Motor neuron (in vitro differentiated cells): ENCODE results near the gene IL22. TPM values are rescaled to one million over a fixed set of nuclear protein-coding genes. Genes with fewer than 3 reads are reported as not detected.
"Not testable (repeated sequence)": the region's sequence is repeated elsewhere in the genome, so short reads cannot be mapped to it uniquely, and the experiment has no call there.

ENCODE experiments used
- ATAC-seq, 8 experiments: fragments of 200-7000 bp; cut with Tn5 transposase; replicated peaks in 6 of 8; 2 replicates each; pipeline ENCODE4 v1.8.0; 2021; ENCODE audit warnings: mild to moderate bottlenecking in 8 of 8, moderate library complexity in 8 of 8
- H3K27ac ChIP-seq, 2 donors: fragments of 250-450 bp; sonication (Bioruptor Pico); 2 replicates each; pipeline ENCODE4 v1.9.0; 2021; ENCODE audit warnings: antibody characterized with exemption in 2 of 2, mild to moderate bottlenecking in 2 of 2, moderate library complexity in 1 of 2
- H3K4me1 ChIP-seq, 2 donors: fragments of 250-450 bp; sonication (Bioruptor Pico); replicated peaks in 1 of 2; 2 replicates each; pipeline ENCODE4 v1.6.1; 2021; ENCODE audit warnings: antibody characterized with exemption in 2 of 2, mild to moderate bottlenecking in 2 of 2, moderate library complexity in 1 of 2
- H3K4me3 ChIP-seq, 5 donors: fragments of 250-450 bp; sonication (Bioruptor Pico); 2 replicates each; pipeline ENCODE4 v1.9.0; 2021; ENCODE audit warnings: antibody characterized with exemption in 5 of 5, mild to moderate bottlenecking in 5 of 5, moderate library complexity in 4 of 5
- WGBS, 10 experiments: fragments of 450-650 bp; shearing (Covaris generic); methylation state at CpG; one replicate each; pipeline ENCODE4 v1.0.0; 2022; 5-methylcytosine and 5-hydroxymethylcytosine counted together
- in situ Hi-C, 9 experiments: fragments of 400-800 bp; cut with MboI; loops; one replicate each; pipeline ENCODE4 v1.15.0; 2021; ENCODE audit warnings: low sequenced_read_pairs in 9 of 9, low pct_unique_long_range_greater_than_20kb in 2 of 9; ENCODE audit not compliant: unreplicated experiment in 9 of 9
- total RNA-seq, 8 experiments: library from RNA; unstranded; fragments of 300-600 nt; gene quantifications; 2 replicates each; pipeline versions ENCODE4 v1.2.3 to v1.2.4, GENCODE V29; 2022

Gene IL22
- total RNA-seq, 8 experiments from 2014 or later: 0.43 TPM; not detected in 7

- Histone ChIP-seq H3K27ac (no peak overlapping the region), H3K4me1 (no peaks in the 10 kb centered on the region), H3K4me3 (no peak overlapping the region)
- WGBS, 10 experiments: 80 to 100% (median 100%) methylated on average over 1 of the region's 1 CpG; no CpG with 5 or more reads in 3 of the 10 experiments
- no peak for ATAC-seq
- in situ Hi-C loops: loop anchor here in 2 of 9 experiments (10.0 kb wide), 2 partner anchors 83 to 93 kb away; no protein-coding TSS in a partner anchor
Observed at GRCh38 chr12:68221497-68221896, 31.9 kb downstream of the IL22 start.

GRCh38 chr12:68210875-68211274 lies 42.5 kb downstream of the IL22 start:
- Histone ChIP-seq H3K4me1 (peaks cover 4 to 6% of the 10 kb centered on the region in 2 donors), H3K4me3 (no peak overlapping the region), H3K27ac (no peak overlapping the region)
- 56 to 100% (median 83%) methylated on average over 1 to 2 of the region's 2 CpGs; no CpG with 5 or more reads in 3 of the 10 experiments for WGBS, 10 experiments
- in situ Hi-C loops: no loop called here
- no peak for ATAC-seq

- H3K4me3 ChIP-seq, in situ Hi-C loops, H3K4me1 ChIP-seq: not testable (repeated sequence)
- ATAC-seq: peak in 4 of 8 experiments; percentile 21 to 38 (median 28)
- WGBS, 10 experiments: 4 to 40% (median 17%) methylated on average over 1 to 7 of the region's 12 CpGs; no CpG with 5 or more reads in 3 of the 10 experiments
- peak overlapping the region in 1 of 2 donors; percentile 32 for H3K27ac ChIP-seq
Observed at GRCh38 chr12:68209048-68209728, 44.2 kb downstream of the IL22 start.

- ATAC-seq: peak in 1 of 8 experiments; percentile 46
Observed at GRCh38 chr12:68207276-68207675, 46.1 kb downstream of the IL22 start.

DNA sequence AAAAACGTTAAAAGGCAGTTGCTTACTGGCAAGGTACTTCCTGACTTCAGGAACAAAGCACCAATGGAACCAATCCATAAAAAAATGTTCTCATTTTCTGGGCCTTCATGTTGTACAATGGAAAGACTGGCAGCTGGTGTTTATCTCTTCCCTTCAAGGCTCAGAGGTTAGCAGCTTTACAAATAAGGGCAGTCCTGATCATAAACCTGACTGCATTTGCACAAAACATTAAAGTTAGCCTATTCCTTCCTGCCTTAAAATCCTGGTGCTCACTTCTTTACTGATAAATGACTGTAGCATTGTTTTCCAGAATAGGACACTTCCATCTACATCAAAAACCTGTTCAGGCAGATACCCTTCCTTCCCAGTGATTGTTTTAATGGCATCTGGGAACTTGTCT lies 47.0 kb downstream of the IL22 start:
- WGBS, 10 experiments: 0 to 60% (median 0%) methylated on average over 1 of the region's 1 CpG; no CpG with 5 or more reads in 3 of the 10 experiments
- in situ Hi-C loops: no loop called here
- Histone ChIP-seq H3K4me1 (peaks cover 4 to 6% of the 10 kb centered on the region in 2 donors), H3K27ac (no peak overlapping the region), H3K4me3 (no peak overlapping the region)
- no peak for ATAC-seq

More at GRCh38 chr12:68207276-68207675, 46.1 kb downstream of the IL22 start:
- no peak overlapping the region for H3K27ac ChIP-seq
- H3K4me1 ChIP-seq: peaks cover 4 to 6% of the 10 kb centered on the region in 2 donors
- in situ Hi-C loops: no loop called here
- no peak overlapping the region for H3K4me3 ChIP-seq

- no peak for ATAC-seq
- Histone ChIP-seq H3K4me3 (no peak overlapping the region), H3K4me1 (no peaks in the 10 kb centered on the region), H3K27ac (no peak overlapping the region)
- 6 to 100% (median 83%) methylated on average over 1 to 5 of the region's 5 CpGs; no CpG with 5 or more reads in 1 of the 10 experiments for WGBS, 10 experiments
- in situ Hi-C loops: no loop called here
Observed at GRCh38 chr12:68203460-68203875, 49.9 kb downstream of the IL22 start.

DNA sequence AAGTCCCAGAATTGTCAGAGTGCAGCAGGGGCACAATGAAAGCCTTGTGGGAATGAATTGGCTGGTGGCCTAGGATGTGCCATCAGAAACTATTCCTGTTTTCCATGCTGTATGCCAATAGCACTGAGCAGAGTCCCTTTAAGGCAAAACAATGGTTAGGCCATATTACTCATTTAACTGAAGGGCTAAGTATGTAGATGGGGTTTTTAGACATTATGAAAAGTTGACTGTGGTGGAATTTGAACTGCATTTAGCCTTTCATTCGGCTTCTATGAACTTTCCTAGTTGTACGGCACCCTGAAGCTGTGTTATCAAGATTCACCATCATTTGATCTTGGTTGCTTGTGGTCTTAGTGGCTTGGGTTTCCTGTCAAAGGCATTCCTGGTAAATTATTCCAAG lies 52.5 kb downstream of the IL22 start:
- in situ Hi-C loops: no loop called here
- 33 to 100% (median 76%) methylated on average over 1 to 2 of the region's 2 CpGs; no CpG with 5 or more reads in 2 of the 10 experiments for WGBS, 10 experiments
- H3K27ac ChIP-seq: no peak overlapping the region
- H3K4me1 ChIP-seq: no peaks in the 10 kb centered on the region
- no peak overlapping the region for H3K4me3 ChIP-seq
- no peak for ATAC-seq

DNA sequence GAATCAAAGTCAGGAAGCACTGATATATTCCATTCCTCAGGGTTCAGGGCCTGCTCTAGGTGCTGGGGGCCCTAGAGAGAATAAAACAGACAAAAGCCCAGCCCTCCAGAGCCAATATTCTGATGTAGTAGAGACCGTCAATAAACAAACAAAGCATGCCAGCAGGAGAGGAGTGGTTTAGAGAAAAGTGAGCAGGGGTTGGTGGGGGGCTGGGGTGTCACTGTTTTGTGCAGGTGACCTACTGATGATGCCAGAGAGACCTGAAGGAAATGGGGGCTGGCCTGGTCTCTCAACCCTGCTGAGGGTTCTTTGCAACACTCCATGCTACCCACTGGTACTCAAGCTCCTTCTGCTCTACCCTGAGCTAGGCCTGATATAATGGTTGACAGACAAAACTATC lies 54.3 kb downstream of the IL22 start:
- Histone ChIP-seq H3K27ac (no peak overlapping the region), H3K4me1 (no peaks in the 10 kb centered on the region), H3K4me3 (no peak overlapping the region)
- no peak for ATAC-seq
- in situ Hi-C loops: no loop called here
- WGBS, 10 experiments: 57 to 100% (median 89%) methylated on average over 1 of the region's 1 CpG; no CpG with 5 or more reads in 5 of the 10 experiments

GRCh38 chr12:68198507-68199086 lies 54.8 kb downstream of the IL22 start:
- H3K27ac ChIP-seq: no peak overlapping the region
- H3K4me1 ChIP-seq: no peaks in the 10 kb centered on the region
- in situ Hi-C loops: no loop called here
- H3K4me3 ChIP-seq: no peak overlapping the region
- 9 to 93% (median 59%) methylated on average over 2 to 10 of the region's 12 CpGs; no CpG with 5 or more reads in 1 of the 10 experiments for WGBS, 10 experiments
- no peak for ATAC-seq

Other genes with a start within 250 kb of the IL22 start
- under 1 TPM in 1 of 8 experiments, not detected in 7; 0.25 TPM for gene IFNG, start 93.9 kb downstream of the IL22 start, total RNA-seq
- not detected for gene IL26, start 27.8 kb downstream of the IL22 start, total RNA-seq
- gene MDM1, start 78.8 kb upstream of the IL22 start, total RNA-seq: 10 to 100 TPM in 6 of 8 experiments, 1 to 10 TPM in 2; 7.9 to 22.9 (median 12.1) TPM